Mesodermal cell (in vitro differentiated cells): Measurements from ENCODE around the gene SPNS3.

Source experiments
- H3K27ac ChIP-seq: 2 replicates; pipeline ENCODE4 v1.7.0; 2013; ENCODE audit warnings: mild to moderate bottlenecking, low read depth, low read length, moderate library complexity; ENCODE audit not compliant: severe bottlenecking
- H3K36me3 ChIP-seq: 2 replicates; pipeline ENCODE4 v1.7.1; 2013; ENCODE audit warnings: mild to moderate bottlenecking, low read length, moderate library complexity; ENCODE audit not compliant: control insufficient read depth, insufficient read depth
- H3K4me1 ChIP-seq: one replicate; pipeline ENCODE4 v1.7.1; 2013; ENCODE audit warnings: mild to moderate bottlenecking, low read length; ENCODE audit not compliant: insufficient read depth, control insufficient read depth, poor library complexity, severe bottlenecking
- H3K4me3 ChIP-seq: 2 replicates; pipeline ENCODE4 v1.7.0; 2013; ENCODE audit warnings: low read length, control low read depth, mild to moderate bottlenecking; ENCODE audit not compliant: insufficient read depth, poor library complexity, severe bottlenecking; ENCODE audit errors: extremely low read depth
- H3K9me3 ChIP-seq: 2 replicates; pipeline ENCODE4 v1.7.1; 2013; ENCODE audit warnings: mild to moderate bottlenecking, low read length, moderate library complexity; ENCODE audit not compliant: control insufficient read depth
- WGBS, 2 experiments: methylation state at CpG; one replicate each; pipeline ENCODE4 v1.1.5; 2013; ENCODE audit warnings: missing lambda C conversion rate in 2 of 2; ENCODE audit not compliant: insufficient coverage in 2 of 2; 5-methylcytosine and 5-hydroxymethylcytosine counted together

Gene SPNS3

DNA sequence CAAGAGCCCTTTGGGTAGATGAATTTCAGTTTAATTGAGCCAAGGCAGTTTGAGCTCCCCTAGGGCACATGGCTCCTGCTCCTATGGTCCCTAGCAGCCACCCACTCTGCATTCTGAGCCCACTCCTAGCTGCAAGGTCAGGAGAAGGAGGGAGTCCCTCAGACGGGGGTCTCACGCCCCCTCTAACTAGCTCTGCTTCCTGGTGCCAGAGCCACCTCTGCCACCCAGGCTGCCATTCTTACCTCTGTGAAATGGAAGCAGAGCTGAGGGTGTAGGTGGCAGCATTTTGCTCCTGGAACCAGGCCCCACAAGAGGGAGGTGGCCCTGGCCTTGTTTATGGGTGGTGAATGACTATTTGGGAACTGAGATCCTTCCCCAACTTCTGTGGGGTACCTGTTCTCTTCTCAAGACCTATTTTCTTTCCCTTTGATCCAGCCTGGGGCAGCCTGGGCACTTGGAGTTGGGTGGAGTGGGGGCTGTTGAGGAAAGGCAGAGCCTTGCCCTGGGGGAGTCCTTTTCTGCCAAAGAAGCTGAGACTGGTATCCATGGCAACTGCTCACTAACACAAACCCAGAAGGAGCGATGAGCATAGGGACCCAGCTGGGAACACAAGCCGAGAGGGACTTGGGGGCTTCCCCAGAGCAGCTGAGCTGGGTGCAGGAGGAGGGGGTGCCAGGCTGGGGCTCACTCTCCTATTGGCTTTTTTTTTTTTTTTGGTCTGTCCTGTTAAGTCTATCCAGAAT, 69.7 kb downstream of the SPNS3 start:
- H3K36me3 ChIP-seq = no peaks in the 10 kb centered on the region
- H3K4me3 ChIP-seq = no peak overlapping the region
- 74 to 100% methylated on average over 2 to 3 of the region's 4 CpGs for WGBS, 2 experiments
- H3K9me3 ChIP-seq = no peaks in the 10 kb centered on the region
- H3K27ac ChIP-seq = no peak overlapping the region
- peaks cover 20% of the 10 kb centered on the region for H3K4me1 ChIP-seq

DNA sequence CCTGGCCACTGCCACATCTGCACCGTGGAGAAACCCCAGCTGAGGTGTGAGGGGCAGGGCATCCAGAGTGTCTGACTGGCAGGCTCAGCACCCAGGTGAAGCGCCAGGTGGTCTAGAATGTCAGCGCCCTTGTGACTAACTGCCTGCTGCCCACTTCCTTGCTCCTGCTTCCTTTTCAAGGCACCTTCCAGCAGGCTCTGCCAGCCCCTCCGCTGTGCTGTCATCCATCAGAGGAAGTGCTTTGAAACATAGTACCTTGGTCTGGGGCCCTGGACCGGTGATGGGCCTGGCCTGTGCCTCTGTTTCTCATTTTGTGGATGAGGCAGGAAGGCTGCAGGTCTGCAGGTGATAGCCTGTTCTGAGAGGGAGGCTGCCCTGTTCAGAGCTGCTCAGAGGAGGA, 70.4 kb downstream of the SPNS3 start:
- Histone ChIP-seq H3K9me3 (no peaks in the 10 kb centered on the region), H3K4me3 (no peak overlapping the region), H3K36me3 (no peaks in the 10 kb centered on the region), H3K4me1 (peaks cover 19% of the 10 kb centered on the region), H3K27ac (no peak overlapping the region)
- 85 to 88% methylated on average over 5 of the region's 5 CpGs for WGBS, 2 experiments

DNA sequence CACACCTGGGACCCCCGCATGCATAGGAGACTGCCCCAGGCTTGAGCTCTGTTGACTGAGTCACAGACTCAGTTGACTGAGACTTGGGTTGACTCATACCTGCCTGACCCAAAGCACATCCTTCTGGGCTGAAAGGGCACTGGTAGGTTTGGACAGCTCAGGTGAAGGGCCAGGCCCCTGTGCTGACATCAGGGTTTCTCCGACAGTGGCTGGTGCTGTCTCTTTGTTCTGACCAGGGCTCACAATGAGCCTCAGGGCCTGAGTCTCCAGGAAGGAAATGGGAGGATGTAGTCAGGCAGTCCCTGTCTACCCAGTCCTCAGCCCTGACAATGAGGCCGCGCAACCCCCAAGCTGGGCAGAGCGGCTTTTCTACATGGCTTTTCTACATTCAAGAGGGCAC, 71.4 kb downstream of the SPNS3 start:
- 82 to 88% methylated on average over 5 of the region's 5 CpGs for WGBS, 2 experiments
- Histone ChIP-seq H3K36me3 (no peaks in the 10 kb centered on the region), H3K9me3 (no peaks in the 10 kb centered on the region), H3K4me1 (peaks cover 11% of the 10 kb centered on the region), H3K27ac (no peak overlapping the region), H3K4me3 (no peak overlapping the region)

DNA sequence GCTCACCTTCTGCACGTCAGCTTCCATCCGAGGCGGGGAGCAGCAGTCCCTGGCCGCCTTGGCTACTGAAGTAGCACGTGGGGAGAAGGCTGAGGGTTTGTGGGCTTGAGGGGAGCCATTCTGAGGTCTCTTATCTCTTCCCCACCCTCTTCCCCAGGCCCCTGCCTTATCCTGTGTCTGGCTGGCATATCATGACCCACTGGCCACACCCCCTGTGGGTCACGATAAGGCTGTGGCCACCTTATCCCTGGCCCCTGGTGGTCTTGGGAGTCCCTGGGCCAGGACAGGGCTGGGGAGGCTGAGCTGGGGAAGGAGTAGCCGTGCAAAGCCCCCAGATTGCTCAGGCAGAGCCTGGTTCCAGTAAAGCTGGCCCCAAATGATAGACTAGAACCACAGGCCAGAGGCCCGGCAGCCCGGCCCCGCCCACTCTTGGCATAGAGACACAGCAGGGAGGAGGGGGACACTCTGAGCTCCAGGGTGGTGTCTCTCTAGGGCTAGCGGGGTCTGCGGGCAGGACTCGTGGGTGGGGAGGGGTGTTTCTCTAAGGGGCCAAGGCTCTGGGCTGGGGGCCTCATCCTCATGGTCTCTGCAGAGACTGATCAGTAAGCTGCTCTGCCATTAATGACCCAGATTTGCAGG, 72.6 kb downstream of the SPNS3 start:
- WGBS, 2 experiments = 70 to 80% methylated on average over 11 of the region's 13 CpGs
- no peak overlapping the region for H3K4me3 ChIP-seq
- H3K9me3 ChIP-seq = no peaks in the 10 kb centered on the region
- no peaks in the 10 kb centered on the region for H3K36me3 ChIP-seq
- H3K27ac ChIP-seq = no peak overlapping the region
- peaks cover 5% of the 10 kb centered on the region for H3K4me1 ChIP-seq

DNA sequence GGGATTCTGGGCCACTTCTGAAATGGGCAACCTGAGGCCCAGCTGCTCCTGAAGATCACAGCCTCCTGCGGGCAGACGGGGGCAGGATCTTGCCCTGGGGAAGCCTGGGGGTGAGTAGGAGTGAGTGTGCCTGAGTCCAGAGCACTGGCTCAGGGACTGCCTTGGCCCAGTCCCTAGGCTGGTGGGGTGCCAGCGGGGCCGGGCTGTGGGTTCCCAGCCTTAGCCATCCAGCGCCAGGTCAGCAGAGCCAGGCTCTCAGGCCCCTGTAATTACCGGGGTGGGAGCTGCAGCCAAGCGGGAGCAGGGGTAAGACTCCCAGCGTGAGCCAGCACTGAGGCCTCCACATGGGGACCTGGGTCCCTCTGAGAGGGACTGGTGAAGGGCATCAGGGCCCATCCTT, 73.2 kb downstream of the SPNS3 start:
- no peaks in the 10 kb centered on the region for H3K36me3 ChIP-seq
- 89 to 94% methylated on average over 6 to 8 of the region's 8 CpGs for WGBS, 2 experiments

DNA sequence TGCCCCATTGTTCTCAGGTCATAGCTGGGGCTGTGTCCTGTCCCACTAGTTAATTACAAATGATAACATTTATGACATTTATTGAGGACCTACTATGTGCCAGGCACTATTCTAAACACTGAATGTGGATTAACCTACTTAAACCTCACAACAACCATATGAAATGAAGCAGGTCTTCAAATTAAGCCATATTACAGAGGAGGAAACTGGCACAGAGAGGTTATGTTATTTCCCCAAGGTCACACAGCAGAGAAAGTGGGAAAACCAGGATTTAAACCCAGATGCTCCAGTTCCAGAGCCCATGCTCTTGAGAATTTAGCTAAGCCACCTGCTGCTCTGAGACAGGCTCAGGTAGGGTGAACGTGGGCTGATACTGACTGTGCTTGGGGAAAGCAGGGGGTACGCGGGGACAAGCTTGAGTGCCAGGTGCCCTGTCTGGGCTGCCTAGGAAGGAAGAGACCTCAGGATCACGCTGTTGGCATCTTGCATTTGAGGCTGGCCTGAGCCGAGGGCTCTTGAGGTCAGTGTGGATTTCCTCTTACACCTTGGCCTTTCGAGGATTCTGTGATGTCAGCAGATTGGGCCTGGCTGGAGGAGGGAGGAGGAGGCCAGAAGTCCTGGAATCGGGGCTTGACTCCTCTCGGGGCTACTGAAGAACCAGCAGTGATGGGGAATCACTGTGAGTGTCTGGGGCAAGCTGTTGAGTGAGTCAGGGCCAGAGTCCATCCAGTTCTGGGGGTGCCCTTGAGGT, 73.8 kb downstream of the SPNS3 start:
- H3K27ac ChIP-seq = no peak overlapping the region
- no peaks in the 10 kb centered on the region for H3K9me3 ChIP-seq
- H3K4me1 ChIP-seq = peaks cover 5% of the 10 kb centered on the region
- WGBS, 2 experiments = 92 to 95% methylated on average over 8 of the region's 8 CpGs
- no peak overlapping the region for H3K4me3 ChIP-seq
- no peaks in the 10 kb centered on the region for H3K36me3 ChIP-seq

More for the DNA sequence above, 73.2 kb downstream of the SPNS3 start:
- H3K27ac ChIP-seq = no peak overlapping the region
- H3K9me3 ChIP-seq = no peaks in the 10 kb centered on the region
- no peak overlapping the region for H3K4me3 ChIP-seq
- H3K4me1 ChIP-seq = peaks cover 5% of the 10 kb centered on the region

DNA sequence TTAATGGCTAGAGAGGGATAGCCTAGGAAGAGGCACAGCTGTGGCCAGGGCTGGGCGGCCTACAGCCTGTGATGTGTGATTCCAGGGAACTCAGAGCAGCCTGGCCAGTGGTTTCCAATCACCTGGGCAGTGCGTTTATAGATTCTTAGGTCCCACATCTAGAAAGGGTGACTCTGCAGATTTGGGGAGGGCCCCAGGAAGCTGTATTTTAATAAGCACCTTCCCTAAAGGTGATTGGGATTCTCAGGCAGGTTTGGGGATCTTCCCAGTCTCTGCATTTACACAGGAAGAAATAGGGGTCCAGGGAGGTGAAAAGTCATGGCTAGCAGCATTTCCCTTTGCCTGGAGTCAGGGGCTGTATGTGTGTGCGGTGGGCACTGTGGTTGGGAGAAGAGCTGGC, 74.5 kb downstream of the SPNS3 start:
- H3K4me1 ChIP-seq = peaks cover 5% of the 10 kb centered on the region
- no peak overlapping the region for H3K4me3 ChIP-seq
- no peak overlapping the region for H3K27ac ChIP-seq
- WGBS, 2 experiments = 94 to 100% methylated on average over 3 of the region's 3 CpGs
- H3K9me3 ChIP-seq = no peaks in the 10 kb centered on the region
- no peaks in the 10 kb centered on the region for H3K36me3 ChIP-seq

DNA sequence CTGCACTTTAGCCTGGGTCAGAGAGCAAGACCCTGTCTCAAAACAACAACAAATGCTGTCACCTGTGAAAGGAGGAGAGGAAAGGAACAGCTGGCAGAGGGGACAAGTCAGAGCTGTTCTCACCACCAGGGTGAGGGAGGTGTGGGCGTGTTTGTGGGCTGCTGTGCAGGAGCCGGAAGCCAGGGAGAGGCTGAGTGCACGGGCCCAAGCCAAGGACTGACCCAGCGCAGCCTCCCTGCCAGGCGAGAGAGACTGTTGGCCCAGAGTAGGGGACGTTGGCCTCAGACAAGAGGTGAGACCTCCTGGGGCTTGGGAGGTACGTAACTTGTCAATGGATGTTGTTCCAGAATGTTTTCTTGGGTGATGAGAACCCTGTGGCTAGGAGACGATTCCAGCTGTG, 75.7 kb downstream of the SPNS3 start:
- Histone ChIP-seq H3K4me3 (no peak overlapping the region), H3K36me3 (no peaks in the 10 kb centered on the region), H3K9me3 (no peaks in the 10 kb centered on the region), H3K4me1 (peaks cover 5% of the 10 kb centered on the region), H3K27ac (no peak overlapping the region)
- WGBS, 2 experiments = 84 to 92% methylated on average over 4 to 7 of the region's 8 CpGs

DNA sequence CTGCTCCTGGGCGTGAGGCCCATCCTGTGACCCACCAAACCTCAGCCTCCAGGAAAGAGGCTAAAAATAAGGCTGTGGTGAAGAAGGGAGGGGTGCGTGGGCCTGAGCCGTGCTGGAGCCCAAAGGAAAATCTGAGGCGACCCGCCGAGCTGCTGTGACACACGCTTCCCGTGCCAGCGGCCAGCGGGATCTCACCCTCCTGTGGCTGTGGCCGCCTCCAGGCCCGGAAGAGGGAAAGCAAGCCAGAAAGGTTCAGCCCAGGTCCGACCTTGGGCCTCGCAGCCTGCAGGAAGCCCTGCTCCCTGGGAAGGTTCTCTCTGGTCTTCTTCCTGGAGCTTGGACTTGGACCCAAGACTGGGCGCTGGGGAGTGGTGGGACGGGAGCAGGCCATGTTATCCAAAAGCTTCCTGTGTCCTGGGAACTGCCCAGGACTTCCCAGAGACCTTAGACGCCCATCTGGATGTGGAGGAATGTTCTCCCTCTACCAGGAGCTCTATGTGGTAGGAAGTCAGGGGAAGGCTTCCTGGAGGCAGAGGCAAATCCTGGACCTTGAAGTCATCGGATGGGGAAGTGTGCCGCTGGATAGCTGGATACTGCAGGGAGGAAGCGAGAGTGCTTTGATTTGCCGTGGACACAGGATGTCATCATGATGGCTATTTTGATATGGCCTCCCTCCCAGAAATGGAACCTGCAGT, 76.3 kb downstream of the SPNS3 start:
- Histone ChIP-seq H3K27ac (no peak overlapping the region), H3K9me3 (no peaks in the 10 kb centered on the region), H3K36me3 (no peaks in the 10 kb centered on the region), H3K4me3 (no peak overlapping the region), H3K4me1 (peaks cover 5% of the 10 kb centered on the region)
- 92 to 97% methylated on average over 17 to 20 of the region's 21 CpGs for WGBS, 2 experiments

DNA sequence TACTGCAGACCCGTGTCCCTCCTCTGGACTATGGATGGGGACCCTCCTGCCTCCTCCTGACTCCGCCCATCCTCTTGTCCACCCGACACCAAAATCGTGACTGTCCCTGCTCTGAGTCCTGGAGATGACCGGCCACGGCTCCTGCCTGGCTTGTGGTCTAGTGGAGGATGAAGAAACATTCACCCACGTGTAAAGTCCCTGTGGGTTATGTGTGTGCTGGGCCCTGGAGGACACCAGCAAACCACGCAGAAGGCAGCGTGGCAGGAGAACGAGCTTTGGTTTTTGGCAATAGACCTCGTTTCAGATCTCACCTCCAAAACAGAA, 76.8 kb downstream of the SPNS3 start:
- WGBS, 2 experiments = 84 to 85% methylated on average over 6 to 8 of the region's 11 CpGs
- H3K36me3 ChIP-seq = no peaks in the 10 kb centered on the region
- no peaks in the 10 kb centered on the region for H3K9me3 ChIP-seq

More for the DNA sequence above, 76.8 kb downstream of the SPNS3 start:
- Histone ChIP-seq H3K27ac (no peak overlapping the region), H3K4me1 (no peaks in the 10 kb centered on the region), H3K4me3 (no peak overlapping the region)
